Neural cell (in vitro differentiated cells): Measurements from ENCODE around the gene DPP6.
"Not testable (repeated sequence)": the region's sequence is repeated elsewhere in the genome, so short reads cannot be mapped to it uniquely, and the experiment has no call there.

Source experiments
- EZH2 ChIP-seq: fragments of 200-600, 300-800 bp; shearing (Covaris generic), sonication (generic); IDR thresholded peaks from 2 replicates; pipeline ENCODE4 v1.6.1; 2014; ENCODE audit warnings: antibody characterized with exemption, low read length, borderline replicate concordance, mild to moderate bottlenecking; ENCODE audit not compliant: insufficient read depth, poor library complexity, severe bottlenecking
- MXI1 ChIP-seq: fragments of 450-650 bp; conservative IDR thresholded peaks from 2 replicates; pipeline ENCODE4 v1.6.1; 2014; ENCODE audit warnings: antibody characterized with exemption, mild to moderate bottlenecking; ENCODE audit not compliant: poor library complexity, severe bottlenecking
- POLR2AphosphoS5 ChIP-seq: IDR thresholded peaks from 2 replicates; pipeline ENCODE4 v1.6.1; 2012
- SMC3 ChIP-seq: fragments of 450-650 bp; conservative IDR thresholded peaks from 2 replicates; pipeline ENCODE4 v1.6.1; 2014; ENCODE audit warnings: antibody characterized with exemption, mild to moderate bottlenecking, moderate library complexity; ENCODE audit not compliant: poor library complexity
- TAF1 ChIP-seq: IDR thresholded peaks from 2 replicates; pipeline ENCODE4 v1.6.1; 2012; ENCODE audit warnings: low read depth
- TF ChIP-seq, protein P1 (sequence below): fragments of 450-650 bp; IDR thresholded peaks from 2 replicates; pipeline ENCODE4 v1.5.1; 2014; ENCODE audit warnings: antibody characterized with exemption, mild to moderate bottlenecking, moderate library complexity; ENCODE audit not compliant: poor library complexity, severe bottlenecking
- TF ChIP-seq, protein P2 (sequence below): IDR thresholded peaks from 2 replicates; pipeline ENCODE4 v1.6.1; 2012; ENCODE audit warnings: borderline replicate concordance

DNA sequence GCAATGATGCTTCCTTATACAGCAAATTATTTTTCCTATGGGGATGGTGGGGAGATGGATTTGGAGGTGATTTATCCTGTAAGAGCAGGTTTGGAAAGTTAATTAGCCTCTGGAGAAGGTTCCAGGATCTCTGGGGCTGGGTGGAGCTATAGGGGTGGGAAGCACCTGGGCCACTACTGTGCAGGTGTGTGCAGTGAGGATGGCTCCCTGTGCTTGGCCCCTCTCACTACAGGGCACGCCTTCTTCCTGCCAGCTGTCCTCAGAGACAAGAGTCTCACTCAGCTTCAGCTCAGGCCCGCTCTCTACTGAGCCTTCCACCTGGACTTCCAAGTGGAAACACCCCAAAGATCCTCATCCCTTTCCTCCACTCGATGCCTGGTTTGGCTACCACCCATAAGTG, 111.4 kb downstream of the DPP6 start:
- not testable (repeated sequence) for TF ChIP-seq POLR2AphosphoS5, TAF1, MXI1, SMC3, EZH2
- TF ChIP-seq, protein P1, sequence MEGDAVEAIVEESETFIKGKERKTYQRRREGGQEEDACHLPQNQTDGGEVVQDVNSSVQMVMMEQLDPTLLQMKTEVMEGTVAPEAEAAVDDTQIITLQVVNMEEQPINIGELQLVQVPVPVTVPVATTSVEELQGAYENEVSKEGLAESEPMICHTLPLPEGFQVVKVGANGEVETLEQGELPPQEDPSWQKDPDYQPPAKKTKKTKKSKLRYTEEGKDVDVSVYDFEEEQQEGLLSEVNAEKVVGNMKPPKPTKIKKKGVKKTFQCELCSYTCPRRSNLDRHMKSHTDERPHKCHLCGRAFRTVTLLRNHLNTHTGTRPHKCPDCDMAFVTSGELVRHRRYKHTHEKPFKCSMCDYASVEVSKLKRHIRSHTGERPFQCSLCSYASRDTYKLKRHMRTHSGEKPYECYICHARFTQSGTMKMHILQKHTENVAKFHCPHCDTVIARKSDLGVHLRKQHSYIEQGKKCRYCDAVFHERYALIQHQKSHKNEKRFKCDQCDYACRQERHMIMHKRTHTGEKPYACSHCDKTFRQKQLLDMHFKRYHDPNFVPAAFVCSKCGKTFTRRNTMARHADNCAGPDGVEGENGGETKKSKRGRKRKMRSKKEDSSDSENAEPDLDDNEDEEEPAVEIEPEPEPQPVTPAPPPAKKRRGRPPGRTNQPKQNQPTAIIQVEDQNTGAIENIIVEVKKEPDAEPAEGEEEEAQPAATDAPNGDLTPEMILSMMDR = not testable (repeated sequence)
- TF ChIP-seq, protein P2, sequence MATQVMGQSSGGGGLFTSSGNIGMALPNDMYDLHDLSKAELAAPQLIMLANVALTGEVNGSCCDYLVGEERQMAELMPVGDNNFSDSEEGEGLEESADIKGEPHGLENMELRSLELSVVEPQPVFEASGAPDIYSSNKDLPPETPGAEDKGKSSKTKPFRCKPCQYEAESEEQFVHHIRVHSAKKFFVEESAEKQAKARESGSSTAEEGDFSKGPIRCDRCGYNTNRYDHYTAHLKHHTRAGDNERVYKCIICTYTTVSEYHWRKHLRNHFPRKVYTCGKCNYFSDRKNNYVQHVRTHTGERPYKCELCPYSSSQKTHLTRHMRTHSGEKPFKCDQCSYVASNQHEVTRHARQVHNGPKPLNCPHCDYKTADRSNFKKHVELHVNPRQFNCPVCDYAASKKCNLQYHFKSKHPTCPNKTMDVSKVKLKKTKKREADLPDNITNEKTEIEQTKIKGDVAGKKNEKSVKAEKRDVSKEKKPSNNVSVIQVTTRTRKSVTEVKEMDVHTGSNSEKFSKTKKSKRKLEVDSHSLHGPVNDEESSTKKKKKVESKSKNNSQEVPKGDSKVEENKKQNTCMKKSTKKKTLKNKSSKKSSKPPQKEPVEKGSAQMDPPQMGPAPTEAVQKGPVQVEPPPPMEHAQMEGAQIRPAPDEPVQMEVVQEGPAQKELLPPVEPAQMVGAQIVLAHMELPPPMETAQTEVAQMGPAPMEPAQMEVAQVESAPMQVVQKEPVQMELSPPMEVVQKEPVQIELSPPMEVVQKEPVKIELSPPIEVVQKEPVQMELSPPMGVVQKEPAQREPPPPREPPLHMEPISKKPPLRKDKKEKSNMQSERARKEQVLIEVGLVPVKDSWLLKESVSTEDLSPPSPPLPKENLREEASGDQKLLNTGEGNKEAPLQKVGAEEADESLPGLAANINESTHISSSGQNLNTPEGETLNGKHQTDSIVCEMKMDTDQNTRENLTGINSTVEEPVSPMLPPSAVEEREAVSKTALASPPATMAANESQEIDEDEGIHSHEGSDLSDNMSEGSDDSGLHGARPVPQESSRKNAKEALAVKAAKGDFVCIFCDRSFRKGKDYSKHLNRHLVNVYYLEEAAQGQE = not testable (repeated sequence)
